GM18873 (cell line): ENCODE measurements around the gene PDK1.
A peak's percentile ranks its signal among the peaks of the same experiment; 100 is the strongest.
"Not testable (repeated sequence)": the region's sequence is repeated elsewhere in the genome, so short reads cannot be mapped to it uniquely, and the experiment has no call there.

ENCODE experiments used
- ATAC-seq: cut with Tn5 transposase; IDR thresholded peaks from one replicate; pipeline ENCODE4 v1.9.1; 2021; ENCODE audit warnings: mild to moderate bottlenecking, moderate library complexity, moderate number of reproducible peaks; ENCODE audit not compliant: unreplicated experiment, low FRiP score

Gene PDK1

GRCh38 chr2:172555522-172556283 is at the start of gene PDK1:
TSS of gene PDK1 (plus strand) at chr2:172556090. CDS start at chr2:172556151, 61 bp downstream.
- ATAC-seq = peak; percentile 75

GRCh38 chr2:172507199-172507598 is 48.7 kb upstream of the PDK1 start:
- no peak for ATAC-seq

DNA sequence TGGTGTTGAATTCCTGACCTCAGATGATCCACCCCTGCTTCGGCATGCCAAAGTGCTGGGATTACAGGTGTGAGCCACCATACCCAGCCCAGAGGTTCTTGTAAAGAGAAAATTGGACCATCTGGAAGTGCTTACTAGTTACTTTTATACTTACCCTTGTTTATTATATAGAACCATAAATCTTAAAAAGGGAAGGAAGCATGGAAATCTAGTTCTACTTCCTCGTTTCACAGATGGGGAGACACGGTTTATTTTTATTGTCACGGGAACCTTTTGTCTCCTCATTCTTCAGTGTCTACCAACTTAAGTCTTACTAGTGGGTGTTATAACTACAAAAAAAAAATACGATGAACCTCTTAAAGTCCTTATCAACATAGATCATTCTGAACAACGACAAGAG is 45.8 kb upstream of the PDK1 start:
- no peak for ATAC-seq

DNA sequence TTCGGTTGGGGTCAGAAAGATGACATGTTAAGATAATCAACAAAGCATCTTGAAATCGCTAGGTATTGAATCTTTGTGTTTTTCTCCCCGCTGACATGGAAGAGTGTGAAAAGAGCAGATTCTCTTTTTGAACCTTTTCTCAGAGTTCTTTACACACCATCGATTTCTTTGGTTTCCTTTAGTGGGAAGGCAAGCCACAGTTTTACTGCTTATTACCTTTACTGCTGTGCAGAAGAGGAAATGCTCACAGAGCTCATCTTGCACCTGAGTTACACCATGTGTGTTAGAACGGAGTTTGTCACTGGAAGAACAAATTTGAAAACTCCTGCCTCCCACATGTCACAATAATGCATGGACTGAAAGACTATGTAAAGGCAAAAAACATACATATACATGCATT is 45.3 kb upstream of the PDK1 start:
- ATAC-seq = no peak

GRCh38 chr2:172512810-172513523 is 42.9 kb upstream of the PDK1 start:
- no peak for ATAC-seq

DNA sequence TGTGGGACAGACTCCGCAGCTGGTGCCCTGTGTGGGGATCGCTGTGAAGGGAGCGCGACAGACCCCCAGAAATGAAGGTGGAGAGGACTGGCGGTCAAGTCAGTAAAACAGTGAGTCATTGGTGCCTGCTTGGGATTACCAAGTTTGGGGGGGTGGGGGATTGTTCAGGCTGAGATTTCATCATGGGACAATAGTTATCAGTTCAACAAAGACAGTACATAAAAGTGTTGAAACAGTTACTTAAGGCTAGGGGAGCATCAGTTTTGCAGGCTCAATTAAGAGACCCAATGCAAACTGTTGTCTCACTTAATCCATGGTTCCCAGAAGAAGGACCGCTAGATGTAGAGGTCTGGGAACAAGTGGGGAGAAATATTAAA is 42.4 kb upstream of the PDK1 start:
- ATAC-seq = no peak

GRCh38 chr2:172513935-172514586 is 41.8 kb upstream of the PDK1 start:
- ATAC-seq = no peak

- no peak for ATAC-seq
Observed at GRCh38 chr2:172516299-172516698, 39.6 kb upstream of the PDK1 start.

- ATAC-seq = no peak
Observed at GRCh38 chr2:172518995-172519394, 36.9 kb upstream of the PDK1 start.

GRCh38 chr2:172525601-172526000 is 30.3 kb upstream of the PDK1 start:
- no peak for ATAC-seq

DNA sequence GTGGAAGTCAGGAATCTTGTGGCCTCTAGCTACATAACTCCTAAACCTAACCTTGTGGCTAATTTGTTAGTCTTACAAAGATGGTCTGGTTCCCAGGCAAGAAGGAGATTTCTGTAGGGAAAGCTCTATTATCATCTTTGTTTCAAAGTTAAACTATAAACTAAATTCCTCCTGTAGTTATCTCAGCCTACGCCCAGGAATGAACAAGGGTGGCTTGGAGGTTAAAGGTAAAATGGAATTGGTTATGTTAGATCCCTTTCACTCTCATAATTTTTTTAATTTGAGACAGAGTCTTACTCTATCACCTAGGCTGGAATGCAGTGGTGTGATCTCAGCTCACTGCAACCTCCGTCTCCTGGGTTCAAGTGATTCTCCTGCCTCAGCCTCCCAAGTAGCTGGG is 24.6 kb upstream of the PDK1 start:
- no peak for ATAC-seq

DNA sequence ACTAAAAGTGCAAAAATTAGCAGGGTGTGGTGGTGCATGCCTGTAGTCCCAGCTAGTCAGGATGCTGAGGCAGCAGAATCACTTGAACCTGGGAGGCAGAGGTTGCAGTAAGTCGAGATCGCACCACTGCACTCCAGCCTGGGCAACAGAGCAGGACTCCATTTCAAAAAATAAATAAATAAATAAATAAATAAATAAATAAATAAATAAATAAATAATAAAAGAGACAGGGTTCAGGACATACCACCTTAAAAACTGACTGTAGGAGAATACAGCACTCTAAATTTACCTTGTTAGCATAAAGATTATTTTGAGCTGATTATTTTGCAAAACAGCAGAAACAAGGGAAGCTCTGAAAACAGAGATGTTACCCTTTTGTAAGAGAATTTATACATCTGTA is 23.4 kb upstream of the PDK1 start:
- not testable (repeated sequence) for ATAC-seq

DNA sequence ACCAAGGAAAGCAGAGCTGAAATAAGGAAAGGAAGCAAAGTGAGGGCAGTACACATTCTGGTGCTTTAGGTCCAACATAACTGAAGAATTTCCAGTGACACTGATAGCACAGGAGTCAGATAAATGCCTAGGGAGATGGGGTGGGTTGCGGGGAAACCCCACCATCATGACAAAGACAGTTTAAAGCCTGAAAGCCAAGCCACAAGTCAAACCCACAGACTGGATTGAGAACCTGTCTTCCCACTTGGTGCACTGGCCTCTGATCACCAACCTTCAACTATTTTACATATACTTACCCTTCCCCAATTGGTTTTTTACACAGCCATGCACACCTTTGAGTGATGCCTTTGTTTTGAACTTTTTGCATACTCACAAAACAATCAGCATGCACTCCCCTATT is 22.2 kb upstream of the PDK1 start:
- no peak for ATAC-seq

GRCh38 chr2:172535119-172535518 is 20.8 kb upstream of the PDK1 start:
- ATAC-seq = no peak

GRCh38 chr2:172537851-172538250 is 18.0 kb upstream of the PDK1 start:
- ATAC-seq = not testable (repeated sequence)

DNA sequence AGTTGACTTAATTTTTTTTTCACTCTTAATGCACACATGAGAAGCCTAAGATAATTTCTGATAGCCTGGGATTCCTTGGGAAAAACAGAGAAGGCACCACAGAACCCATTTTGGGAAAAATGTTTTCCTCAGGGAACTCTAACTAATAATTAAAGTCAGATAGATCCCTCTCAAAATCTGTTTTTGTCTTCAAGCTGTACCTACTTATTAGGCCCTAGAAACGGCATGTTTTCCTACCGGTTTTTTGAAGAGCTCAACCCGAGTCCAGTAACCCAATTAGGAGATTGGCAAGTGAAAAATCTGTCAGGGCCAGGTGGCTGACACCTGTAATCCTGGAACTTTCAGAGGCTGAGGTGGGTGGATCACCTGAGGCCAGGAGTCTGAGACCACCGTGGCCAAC is 16.1 kb upstream of the PDK1 start:
- no peak for ATAC-seq

DNA sequence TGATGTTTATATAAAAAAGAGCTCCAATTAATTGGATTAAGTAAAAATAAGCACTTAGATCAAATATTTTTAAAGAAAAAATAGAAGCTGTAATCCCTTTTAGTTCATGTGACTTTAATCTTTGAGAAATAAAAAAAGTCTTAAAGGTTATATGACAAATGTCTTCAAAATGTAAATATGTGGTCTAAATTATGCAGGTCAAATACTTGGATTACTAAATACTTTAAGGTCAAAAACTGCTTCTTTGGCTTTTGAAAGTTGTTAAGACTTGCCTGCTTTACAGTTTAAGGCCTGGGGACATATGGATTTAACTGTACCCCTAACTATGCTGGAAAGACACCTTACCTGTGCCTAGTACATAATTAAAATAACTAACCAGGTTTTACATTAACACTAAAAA is 15.5 kb upstream of the PDK1 start:
- ATAC-seq = no peak

GRCh38 chr2:172545408-172546075 is 10.3 kb upstream of the PDK1 start:
- no peak for ATAC-seq

DNA sequence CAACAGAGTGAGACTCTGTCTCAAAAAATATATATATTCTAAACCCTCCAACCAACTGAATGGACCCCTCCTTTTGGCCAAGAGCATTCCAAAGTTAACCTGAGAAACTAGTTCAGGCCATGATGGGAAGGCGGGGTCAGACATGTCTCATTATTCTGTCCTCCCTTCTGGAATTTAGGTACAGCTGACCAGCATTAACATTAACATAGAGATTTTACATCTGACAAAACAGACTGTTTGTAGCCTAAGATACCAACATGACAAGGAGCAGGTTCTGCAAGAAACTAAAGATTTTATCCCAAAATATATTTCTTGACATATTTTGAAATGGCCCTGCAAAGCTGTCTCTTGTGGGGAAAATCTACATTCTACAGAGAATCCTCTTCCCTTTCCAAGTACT is 6.8 kb upstream of the PDK1 start:
- no peak for ATAC-seq

GRCh38 chr2:172549802-172550201 is 6.1 kb upstream of the PDK1 start:
- ATAC-seq = not testable (repeated sequence)

GRCh38 chr2:172550419-172550818 is 5.5 kb upstream of the PDK1 start:
- ATAC-seq = no peak
